GM21619 (cell line): ENCODE data around the gene ATP8A2.

Source experiments
- ATAC-seq: cut with Tn5 transposase; IDR thresholded peaks from one replicate; pipeline ENCODE4 v1.9.1; 2021; ENCODE audit not compliant: unreplicated experiment

The ATP8A2 gene

GRCh38 chr13:25380741-25381324, 9.1 kb downstream of the ATP8A2 start:
- no peak for ATAC-seq

DNA sequence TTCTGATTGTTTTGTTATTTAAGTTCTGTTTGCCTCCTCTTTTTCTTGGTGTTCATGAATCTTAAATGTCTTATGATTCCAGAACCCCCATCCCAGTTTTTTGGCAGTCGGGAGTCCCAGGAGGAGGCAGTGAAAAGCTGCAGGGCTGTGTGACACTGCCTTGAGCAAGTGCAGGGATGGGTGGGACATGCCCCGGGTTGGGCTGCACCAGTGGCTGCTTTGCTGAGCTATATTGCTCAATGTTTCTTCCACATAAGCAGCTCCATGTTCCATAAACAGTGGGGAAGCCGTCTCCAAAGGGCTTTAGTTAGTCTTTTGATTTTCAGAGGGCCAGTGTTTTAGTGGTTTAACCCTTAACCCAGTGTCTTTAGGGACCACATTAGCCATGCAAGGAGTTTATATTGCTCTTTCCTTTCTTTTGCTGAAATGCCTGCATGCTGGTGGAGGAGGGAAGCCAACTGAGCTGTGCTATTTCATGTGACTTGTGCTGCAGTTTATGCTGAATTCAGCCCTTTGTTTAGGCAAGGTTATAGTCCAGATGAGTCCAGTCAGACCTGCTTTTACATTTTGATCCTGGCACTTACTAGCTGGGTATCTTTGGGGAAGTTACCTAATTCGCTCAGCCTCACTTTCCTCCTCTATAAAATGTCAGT, 13.1 kb downstream of the ATP8A2 start:
- no peak for ATAC-seq

DNA sequence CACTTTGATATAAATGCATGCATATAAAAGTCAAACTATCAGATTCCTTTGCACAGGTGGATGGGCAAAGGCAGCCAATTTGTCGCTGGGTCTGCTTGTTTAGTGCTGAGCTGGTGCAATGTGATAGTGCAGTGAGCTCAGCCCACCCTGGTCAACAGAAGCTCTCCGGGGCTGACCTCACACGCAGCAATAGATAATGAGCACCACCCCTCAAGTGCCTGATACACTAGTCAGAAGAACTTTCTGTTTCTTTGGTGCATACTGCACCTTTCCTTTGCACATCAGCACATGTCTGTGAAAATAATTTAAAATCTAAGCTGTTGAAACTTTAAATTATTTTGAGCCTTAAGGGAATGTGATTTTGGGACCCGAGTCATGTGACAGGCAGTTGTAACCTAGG, 20.2 kb downstream of the ATP8A2 start:
- no peak for ATAC-seq

GRCh38 chr13:25394402-25395060, 22.8 kb downstream of the ATP8A2 start:
- no peak for ATAC-seq

DNA sequence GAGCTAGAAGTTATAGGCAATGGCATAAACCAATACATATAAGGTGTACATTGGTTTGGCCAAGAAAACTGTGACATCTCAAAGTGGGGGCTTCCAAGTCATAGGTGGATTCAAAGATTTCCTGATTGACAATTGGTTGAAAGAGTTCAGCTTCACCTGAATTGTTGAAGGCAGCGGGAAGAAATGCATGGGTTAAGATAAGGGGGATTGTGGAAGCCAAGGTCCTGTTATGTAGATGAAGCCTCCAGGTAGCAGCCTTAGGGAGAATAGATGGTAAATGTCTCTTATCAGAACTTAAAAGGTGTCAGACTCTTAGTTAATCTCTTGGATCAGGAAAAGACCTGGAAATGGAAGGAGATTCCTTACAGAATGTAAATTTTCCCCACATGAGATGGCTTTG, 26.0 kb downstream of the ATP8A2 start:
- ATAC-seq = no peak

DNA sequence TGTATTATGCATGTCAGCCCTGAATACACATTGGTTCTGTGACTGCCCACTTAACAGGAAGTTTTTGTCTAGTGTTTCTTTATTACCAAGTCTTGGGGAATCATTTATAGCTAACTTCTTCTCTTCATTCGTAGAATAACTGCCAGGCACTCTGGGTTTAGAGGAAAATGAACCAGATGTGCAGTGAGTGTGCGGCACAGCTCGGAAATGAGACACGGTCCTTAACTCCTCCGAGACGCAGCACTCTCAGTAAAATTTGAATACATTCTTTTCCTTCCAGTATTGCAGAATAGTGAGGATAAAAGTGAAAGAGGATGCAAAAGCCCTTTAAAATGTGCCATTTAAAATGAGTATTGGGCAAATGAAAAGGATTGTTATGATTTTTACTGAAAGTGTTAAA, 29.2 kb downstream of the ATP8A2 start:
- no peak for ATAC-seq

DNA sequence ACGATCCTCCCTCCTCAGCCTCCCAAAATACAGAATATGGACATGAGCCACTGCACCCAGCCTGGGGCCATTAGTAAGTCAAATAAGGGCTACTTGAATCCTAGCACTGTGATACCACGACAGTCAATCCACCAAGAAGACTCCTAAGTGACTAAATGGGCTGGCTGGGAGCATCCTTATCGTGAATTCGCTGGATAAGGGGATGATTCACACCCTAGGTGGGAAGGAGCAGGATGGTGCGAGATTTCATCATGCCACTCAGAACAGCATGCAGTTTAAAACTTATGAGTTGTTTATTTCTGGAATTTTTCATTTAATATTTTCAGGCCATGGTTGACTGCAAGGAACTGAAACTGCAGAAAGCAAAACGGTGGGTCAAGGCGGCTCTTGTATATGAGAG, 30.2 kb downstream of the ATP8A2 start:
- no peak for ATAC-seq

DNA sequence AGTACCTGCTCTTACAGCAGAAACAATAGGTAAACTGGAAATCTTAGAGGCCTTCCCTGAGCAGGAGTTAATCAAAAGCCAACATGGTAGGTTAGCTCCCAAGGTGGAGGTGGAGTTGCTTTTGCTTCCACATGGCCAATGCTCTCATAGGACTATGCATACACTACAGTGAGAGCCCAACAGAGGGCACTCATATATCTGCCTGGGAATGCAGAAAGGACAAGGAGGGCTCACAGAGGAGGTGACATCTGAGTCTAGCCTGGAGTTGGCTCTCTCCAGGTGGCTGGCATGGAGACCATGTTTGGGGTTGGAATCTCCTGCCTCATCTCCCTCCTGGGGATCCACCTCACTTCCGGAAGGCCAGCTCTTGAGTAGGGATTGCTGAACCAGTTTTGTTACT, 34.6 kb downstream of the ATP8A2 start:
- no peak for ATAC-seq

DNA sequence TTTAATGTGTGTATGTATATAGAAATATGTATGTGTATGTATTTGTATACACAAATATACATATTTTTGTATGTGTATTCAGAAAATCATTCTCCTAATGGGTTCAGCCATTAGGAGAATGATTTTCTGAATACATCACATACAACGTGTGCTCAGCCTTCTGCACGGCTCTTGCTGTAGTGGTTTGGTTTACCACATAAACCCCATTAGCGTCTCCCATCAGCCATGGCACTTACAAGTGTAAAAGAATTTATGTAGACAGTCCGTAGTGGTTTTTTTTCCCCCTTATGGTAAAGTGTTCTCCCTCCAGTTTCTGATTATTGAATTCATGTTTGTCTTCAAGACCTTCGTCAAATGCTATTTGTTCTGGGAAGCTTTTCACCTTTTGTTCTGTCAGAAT, 38.2 kb downstream of the ATP8A2 start:
- no peak for ATAC-seq

- no peak for ATAC-seq
Observed at GRCh38 chr13:25415241-25415640, 43.5 kb downstream of the ATP8A2 start.

- ATAC-seq = no peak
Observed at GRCh38 chr13:25417535-25417934, 45.8 kb downstream of the ATP8A2 start.

DNA sequence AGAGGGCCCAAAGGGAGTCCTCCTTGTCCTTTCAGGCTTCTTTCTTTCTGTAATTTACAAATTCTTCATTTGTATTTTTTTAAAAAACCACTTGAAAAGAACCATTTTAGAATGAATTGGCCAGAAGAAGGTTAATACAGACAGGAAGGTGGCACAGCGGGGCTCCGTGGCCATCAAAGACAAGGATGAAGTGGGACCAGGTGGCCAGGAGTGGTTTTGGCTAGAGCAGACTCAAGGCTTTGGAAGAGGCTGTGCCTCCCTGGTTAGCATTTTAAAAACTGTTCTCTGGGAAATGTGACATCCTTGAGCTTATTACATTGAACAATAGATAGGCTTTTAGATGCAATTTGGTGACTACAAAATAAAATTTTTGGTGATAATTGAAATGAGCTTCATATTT, 48.4 kb downstream of the ATP8A2 start:
- ATAC-seq = no peak

- ATAC-seq = no peak
Observed at GRCh38 chr13:25421612-25422011, 49.8 kb downstream of the ATP8A2 start.

- no peak for ATAC-seq
Observed at GRCh38 chr13:25422153-25422552, 50.4 kb downstream of the ATP8A2 start.

DNA sequence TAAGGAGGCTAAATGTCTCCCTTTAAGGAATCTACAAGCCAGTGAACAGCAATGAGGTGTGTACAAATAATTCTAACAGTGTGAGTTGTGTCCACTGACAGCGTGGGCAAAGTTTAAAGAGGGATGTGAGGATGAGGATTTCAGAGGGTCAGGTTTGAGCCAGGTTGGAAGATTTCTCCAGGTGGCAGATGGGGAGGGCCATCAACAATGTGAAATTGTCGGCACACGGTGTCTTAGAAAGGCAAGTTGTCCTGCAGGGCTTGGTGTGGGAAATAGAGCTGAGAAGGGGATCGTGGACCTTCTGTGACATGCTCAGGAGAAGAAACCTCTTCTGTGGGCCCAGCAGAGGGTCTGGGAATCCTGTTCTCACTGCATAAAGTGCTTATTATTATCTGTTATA, 52.1 kb downstream of the ATP8A2 start:
- ATAC-seq = no peak

DNA sequence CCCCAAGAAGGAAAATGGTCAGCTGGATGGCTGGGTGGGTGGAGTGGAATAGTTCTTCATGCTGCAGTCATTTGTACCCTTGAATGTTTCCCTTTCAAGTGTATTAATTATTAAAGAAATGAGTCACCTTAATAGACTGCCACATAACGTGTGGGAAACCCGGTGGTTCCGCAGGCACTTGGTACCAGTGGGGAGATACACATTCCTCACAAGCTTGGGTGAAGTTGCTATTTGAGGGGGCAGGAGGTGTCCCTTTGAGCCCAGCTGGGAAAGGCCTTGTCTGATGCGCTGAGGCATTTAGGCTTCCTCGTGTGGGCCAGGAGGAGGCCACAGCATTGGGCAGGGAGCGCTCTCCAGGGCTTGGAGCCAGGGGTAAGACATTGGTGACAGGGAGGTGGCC, 57.7 kb downstream of the ATP8A2 start:
- no peak for ATAC-seq

GRCh38 chr13:25432691-25433090, 60.9 kb downstream of the ATP8A2 start:
- ATAC-seq = no peak

DNA sequence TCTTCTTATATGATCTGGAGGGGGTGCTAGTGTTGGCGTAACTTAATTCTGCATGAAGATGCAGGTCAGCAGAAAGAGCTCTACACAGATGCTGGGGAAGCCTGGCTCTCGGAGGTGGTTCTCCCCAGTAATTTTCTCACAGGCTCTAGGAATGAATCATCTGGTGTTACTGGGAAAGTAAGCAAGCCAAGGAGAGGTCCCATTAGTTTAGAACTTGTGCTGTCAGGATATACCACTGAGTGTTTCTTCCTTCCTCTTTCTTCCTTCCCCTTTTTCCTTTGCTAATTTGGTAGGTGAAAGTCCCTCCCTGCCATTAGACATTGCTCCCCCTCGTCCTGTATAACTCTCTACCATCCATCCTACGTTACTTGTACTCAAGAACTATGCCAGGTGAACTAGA, 68.3 kb downstream of the ATP8A2 start:
- ATAC-seq = no peak

DNA sequence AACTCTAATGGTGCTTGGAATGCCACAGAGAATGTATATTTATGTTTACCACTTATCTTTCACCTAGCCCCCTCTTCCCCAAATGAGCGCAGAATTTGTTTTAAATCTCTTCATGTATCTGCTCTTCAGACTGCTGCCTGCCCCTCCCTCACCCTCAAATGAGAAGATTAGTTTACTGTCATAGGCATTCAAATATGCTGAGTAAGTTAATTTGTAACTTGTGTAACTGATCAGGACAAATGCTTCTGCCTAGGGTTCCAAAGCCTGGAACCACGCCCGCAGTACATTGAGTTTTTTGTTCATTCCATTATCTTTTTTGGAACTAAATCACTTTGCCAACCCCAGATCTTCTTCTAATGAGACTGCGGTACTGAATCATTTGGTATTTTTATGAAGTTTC, 74.5 kb downstream of the ATP8A2 start:
- no peak for ATAC-seq

DNA sequence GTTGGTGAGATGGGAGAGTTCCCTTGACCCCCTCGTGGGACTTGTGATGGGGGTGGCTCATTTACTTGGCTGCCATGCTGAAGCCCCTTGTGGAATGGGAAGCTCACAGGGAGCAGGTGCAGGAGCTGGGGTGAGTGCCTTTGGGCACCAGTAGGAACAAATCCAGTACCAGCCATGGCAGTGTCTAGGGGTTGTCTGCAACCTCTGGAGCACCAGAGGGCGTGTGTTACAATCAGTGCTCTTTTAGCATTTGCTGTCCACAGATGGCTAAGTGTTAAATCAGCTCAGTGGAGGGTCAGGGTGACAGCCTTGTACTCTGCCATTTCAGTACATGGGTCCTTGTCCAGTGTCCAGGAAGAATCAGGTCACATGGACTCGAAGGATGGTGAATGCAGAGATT, 75.6 kb downstream of the ATP8A2 start:
- ATAC-seq = no peak

- no peak for ATAC-seq
Observed at GRCh38 chr13:25453850-25454365, 82.1 kb downstream of the ATP8A2 start.

DNA sequence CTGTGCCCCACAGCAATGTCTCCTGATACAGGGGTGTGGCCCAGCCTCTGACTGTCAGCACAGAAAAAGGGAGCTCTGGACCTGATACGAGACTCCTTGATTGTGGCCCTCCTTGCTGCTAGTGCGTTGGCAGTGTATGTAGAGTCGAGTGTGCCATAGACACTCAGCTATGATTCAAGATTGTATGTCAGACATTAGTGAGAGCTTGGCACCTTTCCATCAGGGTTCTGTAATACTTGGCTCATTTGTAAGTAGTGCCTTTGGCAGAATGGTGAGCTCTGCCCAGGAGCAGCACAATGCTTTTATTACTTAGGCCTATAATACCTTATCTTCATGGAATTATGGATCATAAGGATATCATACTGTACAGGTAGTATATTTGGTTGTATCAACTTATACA, 83.4 kb downstream of the ATP8A2 start:
- no peak for ATAC-seq
